ENCODE data around the gene SFXN2.

- TF ChIP-seq CTCF (IDR thresholded peaks at IDR 0.05) (no peak), POLR2A (IDR thresholded peaks at IDR 0.05) (peak; percentile 10)
Measured at GRCh38 chr10:102675666-102676533, 38.5 kb upstream of the SFXN2 start.

Data from right lobe of liver (tissue), 4 donors.